Superior temporal gyrus (tissue), 1 donor: ENCODE measurements around the gene MMP2.
A peak's percentile ranks its signal among the peaks of the same experiment; 100 is the strongest.

Experiments
- DNase-seq: peaks from one replicate; pipeline ENCODE4 v3.0.0-alpha.2; 2016; ENCODE audit errors: extremely low spot score

Gene MMP2

GRCh38 chr16:55494994-55495421, 16.0 kb downstream of the MMP2 start:
- peak; percentile 94 for DNase-seq

GRCh38 chr16:55495616-55496289, 16.8 kb downstream of the MMP2 start:
- DNase-seq, result peak; percentile 39

GRCh38 chr16:55496509-55497145, 17.6 kb downstream of the MMP2 start:
- DNase-seq, result no peak

GRCh38 chr16:55497558-55497957, 18.6 kb downstream of the MMP2 start:
- DNase-seq, result no peak

- no peak for DNase-seq
These were observed 19.1 kb downstream of the MMP2 start for GRCh38 chr16:55498101-55498500.

GRCh38 chr16:55499281-55499680, 20.3 kb downstream of the MMP2 start:
- DNase-seq, result no peak

- no peak for DNase-seq
These were observed 21.0 kb downstream of the MMP2 start for GRCh38 chr16:55499951-55500529.

- DNase-seq, result peak; percentile 71
These were observed 21.6 kb downstream of the MMP2 start for GRCh38 chr16:55500530-55501011.

- DNase-seq, result no peak
These were observed 22.7 kb downstream of the MMP2 start for GRCh38 chr16:55501549-55502322.

- peak; percentile 98 for DNase-seq
These were observed 23.9 kb downstream of the MMP2 start for GRCh38 chr16:55502801-55503366.

- DNase-seq, result peak; percentile 22
These were observed 24.9 kb downstream of the MMP2 start for GRCh38 chr16:55503726-55504550.

GRCh38 chr16:55505333-55506015, 26.5 kb downstream of the MMP2 start:
- no peak for DNase-seq

- no peak for DNase-seq
These were observed 27.1 kb downstream of the MMP2 start for GRCh38 chr16:55506083-55506482.

- no peak for DNase-seq
These were observed 27.7 kb downstream of the MMP2 start for GRCh38 chr16:55506708-55507107.

GRCh38 chr16:55508271-55508921, 29.4 kb downstream of the MMP2 start:
- DNase-seq, result no peak

- peak; percentile 83 for DNase-seq
These were observed 30.2 kb downstream of the MMP2 start, which contains the start of gene LPCAT2 for GRCh38 chr16:55508941-55509931. Gene LPCAT2, plus strand, starts transcription at chr16:55509072. Its CDS starts 110 bp downstream, at chr16:55509182.

GRCh38 chr16:55510185-55510805, 31.3 kb downstream of the MMP2 start:
- DNase-seq, result no peak

GRCh38 chr16:55512941-55513340, 33.9 kb downstream of the MMP2 start:
- no peak for DNase-seq
